Left kidney (tissue), 2 donors: ENCODE measurements around the gene WFIKKN1. TPM values are rescaled to one million over a fixed set of nuclear protein-coding genes. Genes with fewer than 3 reads are reported as not detected.
A peak's percentile ranks its signal among the peaks of the same experiment; 100 is the strongest.

Source experiments
- DNase-seq: peaks from one replicate; pipeline ENCODE4 v3.0.0-alpha.2; 2013
- polyA plus RNA-seq: library from polyadenylated mRNA; unstranded; fragments of 120-200 nt; gene quantifications from one replicate; pipeline ENCODE4 v1.2.1, GENCODE V29; 2013; ENCODE audit not compliant: insufficient read length

WFIKKN1 gene
- polyA plus RNA-seq, 1 donor: 1.5 TPM

GRCh38 chr16:636206-637080 is 5.7 kb downstream of the WFIKKN1 start, which contains the start of gene METTL26:
METTL26 (minus strand) TSS chr16:636305; CDS start chr16:636290, 15 bp downstream.
- peak; percentile 92 for DNase-seq

GRCh38 chr16:637081-638018 is 6.6 kb downstream of the WFIKKN1 start:
- DNase-seq: peak; percentile 87

GRCh38 chr16:638034-638543 is 7.3 kb downstream of the WFIKKN1 start:
- DNase-seq: no peak

- no peak for DNase-seq
Observed at GRCh38 chr16:638836-639235, 8.1 kb downstream of the WFIKKN1 start.

- DNase-seq: no peak
Observed at GRCh38 chr16:640614-641013, 9.8 kb downstream of the WFIKKN1 start.

GRCh38 chr16:641326-642188 is 10.8 kb downstream of the WFIKKN1 start, which contains the start of gene MCRIP2:
MCRIP2 (plus strand) TSS chr16:641828; CDS start chr16:641992, 164 bp downstream.
- no peak for DNase-seq

- no peak for DNase-seq
Observed at GRCh38 chr16:642189-643049, 11.6 kb downstream of the WFIKKN1 start.

- DNase-seq: no peak
Observed at GRCh38 chr16:643050-643368, 12.2 kb downstream of the WFIKKN1 start.

GRCh38 chr16:644556-644955 is 13.8 kb downstream of the WFIKKN1 start:
- DNase-seq: no peak

- DNase-seq: no peak
Observed at GRCh38 chr16:645852-646678, 15.3 kb downstream of the WFIKKN1 start.

- no peak for DNase-seq
Observed at GRCh38 chr16:646679-647172, 15.9 kb downstream of the WFIKKN1 start.

- DNase-seq: no peak
Observed at GRCh38 chr16:647173-647902, 16.6 kb downstream of the WFIKKN1 start.

GRCh38 chr16:648071-648780 is 17.4 kb downstream of the WFIKKN1 start:
- DNase-seq: no peak

GRCh38 chr16:648781-649589 is 18.2 kb downstream of the WFIKKN1 start, which contains the start of gene WDR90:
WDR90 (plus strand) TSS chr16:649365; CDS start chr16:649417, 52 bp downstream.
- peak; percentile 89 for DNase-seq

GRCh38 chr16:649631-650030 is 18.8 kb downstream of the WFIKKN1 start:
- no peak for DNase-seq

- DNase-seq: no peak
Observed at GRCh38 chr16:651844-652243, 21.1 kb downstream of the WFIKKN1 start.
